ENCODE measurements around the gene BLVRA.
"Not testable (repeated sequence)": the region's sequence is repeated elsewhere in the genome, so short reads cannot be mapped to it uniquely, and the experiment has no call there.

The BLVRA gene

GRCh38 chr7:43767311-43767710, 8.8 kb downstream of the BLVRA start:
- in situ Hi-C loops (cut with HindIII; ENCODE audit: low sequenced_read_pairs): no loop called here

- in situ Hi-C loops (cut with HindIII; ENCODE audit: low sequenced_read_pairs): no loop called here
Observed at GRCh38 chr7:43768201-43768886, 9.9 kb downstream of the BLVRA start.

GRCh38 chr7:43768887-43769272, 10.4 kb downstream of the BLVRA start:
- in situ Hi-C loops (cut with HindIII; ENCODE audit: low sequenced_read_pairs): no loop called here

DNA sequence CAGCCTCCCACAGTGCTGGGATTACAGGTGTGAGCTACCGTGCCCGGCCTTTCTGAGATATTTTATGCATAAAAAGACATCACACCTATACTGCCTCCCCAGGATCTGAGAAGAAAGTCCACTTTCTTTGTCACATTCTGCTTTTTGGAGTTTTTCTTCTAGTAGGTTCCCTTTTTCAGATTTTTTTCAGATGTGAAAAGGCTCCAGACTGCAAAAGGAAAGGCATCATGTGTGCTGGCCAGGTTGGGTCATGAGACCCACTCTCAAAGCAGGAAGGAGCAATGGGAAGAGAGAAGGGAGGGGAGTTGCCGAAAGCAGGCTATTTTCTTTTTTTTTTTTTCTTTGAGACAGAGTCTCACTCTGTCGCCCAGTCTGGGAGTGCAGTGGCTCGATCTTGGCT, 10.8 kb downstream of the BLVRA start:
- in situ Hi-C loops (cut with HindIII; ENCODE audit: low sequenced_read_pairs): no loop called here

DNA sequence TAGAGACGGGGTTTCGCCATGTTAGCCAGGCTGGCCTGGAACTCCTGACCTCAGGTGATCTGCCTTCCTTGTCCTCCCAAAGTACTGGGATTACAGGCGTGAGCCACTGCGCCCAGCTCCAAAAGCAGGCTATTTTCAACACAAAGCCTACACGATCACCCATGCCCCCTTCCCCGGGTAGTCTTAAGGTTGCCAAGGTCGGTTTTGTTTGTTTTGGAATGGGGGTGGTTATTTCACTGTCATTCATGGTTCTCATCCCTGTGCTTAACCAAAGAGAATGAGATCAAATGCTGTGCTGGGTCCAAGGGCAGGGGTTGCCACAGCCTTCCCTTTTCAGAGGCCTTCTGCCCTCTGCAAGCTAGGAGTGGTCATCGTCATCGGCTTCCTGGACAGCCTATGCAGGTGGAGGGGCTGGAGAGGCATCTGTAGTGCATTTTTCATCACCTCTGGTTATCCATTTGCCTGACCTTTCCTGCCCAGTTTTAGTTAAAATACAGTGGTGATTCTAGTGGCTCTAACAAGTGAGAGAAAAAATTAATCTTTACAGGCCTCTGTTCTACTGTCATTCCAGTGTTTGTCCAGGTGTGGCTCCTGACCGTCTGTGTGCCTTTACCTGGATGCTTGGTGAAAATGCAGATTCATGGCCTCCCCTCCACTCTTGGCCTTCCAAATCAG, 11.4 kb downstream of the BLVRA start:
- in situ Hi-C loops (cut with HindIII; ENCODE audit: low sequenced_read_pairs): no loop called here

GRCh38 chr7:43771128-43771527, 12.6 kb downstream of the BLVRA start:
- in situ Hi-C loops (cut with HindIII; ENCODE audit: low sequenced_read_pairs): no loop called here

GRCh38 chr7:43771573-43771972, 13.1 kb downstream of the BLVRA start:
- in situ Hi-C loops (cut with HindIII; ENCODE audit: low sequenced_read_pairs): no loop called here

- in situ Hi-C loops (cut with HindIII; ENCODE audit: low sequenced_read_pairs): not testable (repeated sequence)
Observed at GRCh38 chr7:43773268-43773667, 14.8 kb downstream of the BLVRA start.

DNA sequence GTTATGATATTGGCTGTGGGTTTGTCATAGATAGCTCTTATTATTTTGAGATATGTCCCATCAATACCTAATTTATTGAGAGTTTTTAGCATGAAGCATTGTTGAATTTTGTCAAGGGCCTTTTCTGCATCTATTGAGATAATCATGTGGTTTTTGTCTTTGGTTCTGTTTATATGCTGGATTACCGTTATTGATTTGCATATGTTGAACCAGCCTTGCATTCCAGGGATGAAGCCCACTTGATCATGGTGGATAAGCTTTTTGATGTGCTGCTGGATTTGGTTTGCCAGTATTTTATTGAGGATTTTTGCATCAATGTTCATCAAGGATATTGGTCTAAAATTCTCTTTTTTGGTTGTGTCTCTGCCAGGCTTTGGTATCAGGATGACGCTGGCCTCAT, 16.8 kb downstream of the BLVRA start:
- in situ Hi-C loops (cut with HindIII; ENCODE audit: low sequenced_read_pairs): not testable (repeated sequence)

- in situ Hi-C loops (cut with HindIII; ENCODE audit: low sequenced_read_pairs): not testable (repeated sequence)
Observed at GRCh38 chr7:43778293-43779044, 20.0 kb downstream of the BLVRA start.

- in situ Hi-C loops (cut with HindIII; ENCODE audit: low sequenced_read_pairs): no loop called here
Observed at GRCh38 chr7:43779045-43779812, 20.7 kb downstream of the BLVRA start.

- in situ Hi-C loops (cut with HindIII; ENCODE audit: low sequenced_read_pairs): no loop called here
Observed at GRCh38 chr7:43781726-43782607, 23.5 kb downstream of the BLVRA start.

DNA sequence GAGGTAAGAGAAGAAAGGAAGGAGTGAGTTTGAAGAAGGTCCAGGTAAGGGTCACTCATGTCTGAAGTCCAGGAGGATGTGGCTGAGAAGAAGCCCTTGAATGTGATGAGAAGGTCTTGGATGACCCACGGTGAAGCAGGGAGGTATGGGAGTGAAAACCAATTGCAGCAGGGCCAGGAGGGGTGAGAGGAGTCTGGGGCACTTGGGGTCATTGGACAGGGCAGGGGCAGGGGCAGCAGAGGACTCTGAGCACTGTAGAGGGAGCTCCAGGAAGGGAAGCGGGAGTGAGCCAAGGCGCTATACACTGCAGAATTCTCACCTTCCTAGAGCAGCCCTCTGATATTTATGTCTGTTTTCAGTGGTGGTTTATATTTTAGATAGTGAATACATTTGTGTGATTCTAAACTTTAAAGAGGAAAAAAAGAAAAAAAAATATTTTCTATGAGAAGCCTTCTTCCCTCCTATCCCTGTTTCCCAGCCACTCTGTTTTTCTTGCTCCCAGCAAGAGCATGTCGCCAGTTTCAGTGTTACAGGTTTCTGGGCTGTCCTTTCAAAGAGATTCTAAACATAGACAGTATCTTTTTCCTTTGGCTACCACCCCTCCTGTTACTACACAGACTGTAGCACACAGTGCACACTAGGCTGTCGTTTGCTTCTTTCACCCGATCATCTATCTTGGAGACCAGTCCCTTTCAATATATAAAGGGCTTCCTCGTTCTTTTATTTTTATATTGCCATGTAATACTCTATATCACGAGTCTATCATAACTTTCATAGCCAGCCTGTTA, 24.5 kb downstream of the BLVRA start:
- in situ Hi-C loops (cut with HindIII; ENCODE audit: low sequenced_read_pairs): no loop called here

DNA sequence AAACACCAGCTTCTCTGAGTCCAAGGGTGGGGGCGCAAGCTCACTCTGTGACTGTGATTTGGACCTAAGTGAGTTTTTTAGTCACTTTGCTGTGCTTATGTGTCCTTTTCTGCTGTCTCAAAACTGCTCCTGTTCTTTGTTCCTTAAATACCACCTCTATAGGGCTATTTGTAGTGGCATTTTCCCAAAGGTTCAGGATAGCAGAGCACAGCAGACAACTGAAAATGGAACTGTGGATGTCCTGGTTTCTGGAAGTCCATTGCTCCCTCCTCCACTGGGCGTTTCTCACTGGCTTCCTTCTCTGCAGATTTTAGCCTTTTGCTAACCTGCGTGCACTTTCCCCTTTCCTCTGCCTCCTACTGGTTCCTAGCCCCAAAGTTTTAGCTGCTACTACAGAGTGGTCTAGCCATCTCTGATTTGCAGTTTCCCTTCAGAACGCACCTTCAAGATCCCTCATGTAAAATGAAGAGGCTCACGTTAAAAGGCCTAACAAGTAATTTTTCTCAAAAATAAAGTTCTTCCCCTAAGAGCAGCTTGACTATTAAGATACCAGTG, 25.6 kb downstream of the BLVRA start:
- in situ Hi-C loops (cut with HindIII; ENCODE audit: low sequenced_read_pairs): no loop called here

GRCh38 chr7:43784585-43785087, 26.2 kb downstream of the BLVRA start:
- in situ Hi-C loops (cut with HindIII; ENCODE audit: low sequenced_read_pairs): not testable (repeated sequence)

- in situ Hi-C loops (cut with HindIII; ENCODE audit: low sequenced_read_pairs): no loop called here
Observed at GRCh38 chr7:43785420-43785819, 26.9 kb downstream of the BLVRA start.

GRCh38 chr7:43787771-43788170, 29.3 kb downstream of the BLVRA start:
- in situ Hi-C loops (cut with HindIII; ENCODE audit: low sequenced_read_pairs): no loop called here

- in situ Hi-C loops (cut with HindIII; ENCODE audit: low sequenced_read_pairs): no loop called here
Observed at GRCh38 chr7:43790006-43790405, 31.5 kb downstream of the BLVRA start.

- in situ Hi-C loops (cut with HindIII; ENCODE audit: low sequenced_read_pairs): no loop called here
Observed at GRCh38 chr7:43790834-43791233, 32.4 kb downstream of the BLVRA start.
